BJ (cell line): ENCODE measurements around the gene CAPN3. TPM values are rescaled to one million over a fixed set of nuclear protein-coding genes. Genes with fewer than 3 reads are reported as not detected.

ENCODE experiments used
- CTCF ChIA-PET: fragments of 350-600 bp; formaldehyde crosslinking; extraction: SDS; loops from one replicate; lab custom pipeline; 2021; ENCODE audit warnings: antibody characterized with exemption, inconsistent platforms; lab: Yijun Ruan, JAX
- POLR2A ChIA-PET: fragments of 300-600 bp; sonication (Branson Sonifier 250); formaldehyde crosslinking; extraction: SDS; loops from one replicate; lab custom pipeline; 2021; ENCODE audit warnings: antibody characterized with exemption; lab: Charles Lee
- DNase-seq: peaks from one replicate; pipeline ENCODE4 v3.0.0-alpha.2; 2011; ENCODE audit warnings: low read depth
- H3K27me3 ChIP-seq: 2 replicates; pipeline ENCODE4 v1.6.0; 2011; ENCODE audit warnings: low read length; ENCODE audit not compliant: control insufficient read depth, insufficient read depth
- H3K36me3 ChIP-seq: 2 replicates; pipeline ENCODE4 v1.5.1; 2011; ENCODE audit warnings: low read length; ENCODE audit not compliant: control insufficient read depth, insufficient read depth
- H3K4me3 ChIP-seq: 2 replicates; pipeline ENCODE4 v1.5.1; 2011; ENCODE audit warnings: low read depth, mild to moderate bottlenecking, control low read depth, low read length
- polyA plus RNA-seq: library from polyadenylated mRNA; depleted of rRNA; stranded (reverse); fragments of >200 nt; gene quantifications from 2 replicates; pipeline ENCODE4 v1.2.3, GENCODE V29; 2011; rRNA removed
- small RNA-seq: library from RNA; depleted of rRNA; stranded (forward); fragments of <200 nt; gene quantifications from one replicate; pipeline ENCODE3, GENCODE V24; 2012; ENCODE audit warnings: low replicate concordance, low read depth; ENCODE audit not compliant: insufficient read length
- TF ChIP-seq, protein P1 (sequence below): IDR thresholded peaks from 2 replicates; pipeline ENCODE4 v1.5.1; 2011; ENCODE audit warnings: low read depth, mild to moderate bottlenecking, control low read depth, inconsistent platforms, low read length, moderate library complexity; ENCODE audit not compliant: insufficient read depth

Gene CAPN3
- polyA plus RNA-seq, 1 experiment: 6.6 TPM

- H3K36me3 ChIP-seq: peaks cover 1% of the 10 kb centered on the region; the same call in 1 of the 2 replicates
- TF ChIP-seq, protein P1, sequence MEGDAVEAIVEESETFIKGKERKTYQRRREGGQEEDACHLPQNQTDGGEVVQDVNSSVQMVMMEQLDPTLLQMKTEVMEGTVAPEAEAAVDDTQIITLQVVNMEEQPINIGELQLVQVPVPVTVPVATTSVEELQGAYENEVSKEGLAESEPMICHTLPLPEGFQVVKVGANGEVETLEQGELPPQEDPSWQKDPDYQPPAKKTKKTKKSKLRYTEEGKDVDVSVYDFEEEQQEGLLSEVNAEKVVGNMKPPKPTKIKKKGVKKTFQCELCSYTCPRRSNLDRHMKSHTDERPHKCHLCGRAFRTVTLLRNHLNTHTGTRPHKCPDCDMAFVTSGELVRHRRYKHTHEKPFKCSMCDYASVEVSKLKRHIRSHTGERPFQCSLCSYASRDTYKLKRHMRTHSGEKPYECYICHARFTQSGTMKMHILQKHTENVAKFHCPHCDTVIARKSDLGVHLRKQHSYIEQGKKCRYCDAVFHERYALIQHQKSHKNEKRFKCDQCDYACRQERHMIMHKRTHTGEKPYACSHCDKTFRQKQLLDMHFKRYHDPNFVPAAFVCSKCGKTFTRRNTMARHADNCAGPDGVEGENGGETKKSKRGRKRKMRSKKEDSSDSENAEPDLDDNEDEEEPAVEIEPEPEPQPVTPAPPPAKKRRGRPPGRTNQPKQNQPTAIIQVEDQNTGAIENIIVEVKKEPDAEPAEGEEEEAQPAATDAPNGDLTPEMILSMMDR: no peak
- ChIA-PET CTCF (interaction anchor here (0.5 to 0.6 kb wide), 2 partner anchors 24 to 297 kb away, joined by 3 to 4 read pairs; no protein-coding TSS in a partner anchor), POLR2A (no interaction called here)
- no peaks in the 10 kb centered on the region for H3K27me3 ChIP-seq
- no peak for DNase-seq
- H3K4me3 ChIP-seq: no peak overlapping the region
Measured at GRCh38 chr15:42461261-42461660, 102.0 kb downstream of the CAPN3 start.

Small RNA genes within 50 kb of the gene (small RNA-seq; reads per million reads assigned to genes)
- gene RNU6-188P: not detected

Other genes starting within 250 kb of the CAPN3 start
- gene PLA2G4F, start 202.9 kb upstream of the CAPN3 start, polyA plus RNA-seq: not detected in 2 replicates
- gene VPS39, start 151.2 kb upstream of the CAPN3 start, polyA plus RNA-seq: 54.7 and 79.5 TPM in 2 replicates
- gene GANC, start 86.3 kb upstream of the CAPN3 start, polyA plus RNA-seq: 12.9 and 22.5 TPM in 2 replicates
- 25.1 and 39.3 TPM in 2 replicates for gene TMEM87A, start 86.1 kb upstream of the CAPN3 start, polyA plus RNA-seq
- 15.4 and 24.1 TPM in 2 replicates for gene ZNF106, start 131.6 kb downstream of the CAPN3 start, polyA plus RNA-seq
- gene SNAP23, start 136.1 kb downstream of the CAPN3 start, polyA plus RNA-seq: 28.5 and 40.7 TPM in 2 replicates
- 11.5 and 19.3 TPM in 2 replicates for gene LRRC57, start 189.3 kb downstream of the CAPN3 start, polyA plus RNA-seq
- 14.1 and 21.1 TPM in 2 replicates for gene HAUS2, start 189.3 kb downstream of the CAPN3 start, polyA plus RNA-seq
- 2.1 and 2.3 TPM in 2 replicates for gene STARD9, start 216.1 kb downstream of the CAPN3 start, polyA plus RNA-seq